ENCODE data around the gene KANK2. TPM values are rescaled to one million over a fixed set of nuclear protein-coding genes. Genes with fewer than 3 reads are reported as not detected.
A peak's percentile ranks its signal among the peaks of the same experiment; 100 is the strongest.

Gene KANK2
- total and polyA plus RNA-seq, 2 of the 13 experiments (the other 11 are each of a cell fraction or from before 2014, with no cell fraction given) = 5.7 to 12.9 TPM

- TF ChIP-seq ZNF432 (CRISPR knock-in tag; IDR thresholded peaks at IDR 0.05; ENCODE audit: borderline replicate concordance) = no peak
- no peak for TF ChIP-seq ZNF224 (CRISPR knock-in tag; IDR thresholded peaks at IDR 0.05)
- no peak for TF ChIP-seq ZNF768 (CRISPR knock-in tag; IDR thresholded peaks at IDR 0.05)
- TF ChIP-seq RFXANK (CRISPR knock-in tag; IDR thresholded peaks at IDR 0.05) = no peak
- TF ChIP-seq ZFP36 (IDR thresholded peaks at IDR 0.05; ENCODE audit: borderline replicate concordance, low read depth, low read length, partially characterized antibody) = peak; percentile 66
- no peak for TF ChIP-seq TBX2 (CRISPR knock-in tag; IDR thresholded peaks at IDR 0.05; ENCODE audit: borderline replicate concordance)
- no peak for TF ChIP-seq SCMH1 (CRISPR knock-in tag; IDR thresholded peaks at IDR 0.05; ENCODE audit: borderline replicate concordance)
- TF ChIP-seq HMGA1 (CRISPR knock-in tag; conservative IDR thresholded peaks at IDR 0.05) = no peak
- no peak for TF ChIP-seq ZNF749 (CRISPR knock-in tag; IDR thresholded peaks at IDR 0.05; ENCODE audit: borderline replicate concordance)
- TF ChIP-seq, protein P1, sequence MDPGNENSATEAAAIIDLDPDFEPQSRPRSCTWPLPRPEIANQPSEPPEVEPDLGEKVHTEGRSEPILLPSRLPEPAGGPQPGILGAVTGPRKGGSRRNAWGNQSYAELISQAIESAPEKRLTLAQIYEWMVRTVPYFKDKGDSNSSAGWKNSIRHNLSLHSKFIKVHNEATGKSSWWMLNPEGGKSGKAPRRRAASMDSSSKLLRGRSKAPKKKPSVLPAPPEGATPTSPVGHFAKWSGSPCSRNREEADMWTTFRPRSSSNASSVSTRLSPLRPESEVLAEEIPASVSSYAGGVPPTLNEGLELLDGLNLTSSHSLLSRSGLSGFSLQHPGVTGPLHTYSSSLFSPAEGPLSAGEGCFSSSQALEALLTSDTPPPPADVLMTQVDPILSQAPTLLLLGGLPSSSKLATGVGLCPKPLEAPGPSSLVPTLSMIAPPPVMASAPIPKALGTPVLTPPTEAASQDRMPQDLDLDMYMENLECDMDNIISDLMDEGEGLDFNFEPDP (CRISPR knock-in tag; conservative IDR thresholded peaks at IDR 0.05) = no peak
- peak; percentile 23; the same call in 1 of the 2 replicates for TF ChIP-seq POLR2AphosphoS5 (IDR thresholded peaks at IDR 0.05; ENCODE audit: low read depth, low read length)
- no peak for TF ChIP-seq ZNF710 (CRISPR knock-in tag; IDR thresholded peaks at IDR 0.05; ENCODE audit: borderline replicate concordance)
- no peak for TF ChIP-seq ZNF83 (CRISPR knock-in tag; IDR thresholded peaks at IDR 0.05; ENCODE audit: borderline replicate concordance)
- TF ChIP-seq, protein P2, sequence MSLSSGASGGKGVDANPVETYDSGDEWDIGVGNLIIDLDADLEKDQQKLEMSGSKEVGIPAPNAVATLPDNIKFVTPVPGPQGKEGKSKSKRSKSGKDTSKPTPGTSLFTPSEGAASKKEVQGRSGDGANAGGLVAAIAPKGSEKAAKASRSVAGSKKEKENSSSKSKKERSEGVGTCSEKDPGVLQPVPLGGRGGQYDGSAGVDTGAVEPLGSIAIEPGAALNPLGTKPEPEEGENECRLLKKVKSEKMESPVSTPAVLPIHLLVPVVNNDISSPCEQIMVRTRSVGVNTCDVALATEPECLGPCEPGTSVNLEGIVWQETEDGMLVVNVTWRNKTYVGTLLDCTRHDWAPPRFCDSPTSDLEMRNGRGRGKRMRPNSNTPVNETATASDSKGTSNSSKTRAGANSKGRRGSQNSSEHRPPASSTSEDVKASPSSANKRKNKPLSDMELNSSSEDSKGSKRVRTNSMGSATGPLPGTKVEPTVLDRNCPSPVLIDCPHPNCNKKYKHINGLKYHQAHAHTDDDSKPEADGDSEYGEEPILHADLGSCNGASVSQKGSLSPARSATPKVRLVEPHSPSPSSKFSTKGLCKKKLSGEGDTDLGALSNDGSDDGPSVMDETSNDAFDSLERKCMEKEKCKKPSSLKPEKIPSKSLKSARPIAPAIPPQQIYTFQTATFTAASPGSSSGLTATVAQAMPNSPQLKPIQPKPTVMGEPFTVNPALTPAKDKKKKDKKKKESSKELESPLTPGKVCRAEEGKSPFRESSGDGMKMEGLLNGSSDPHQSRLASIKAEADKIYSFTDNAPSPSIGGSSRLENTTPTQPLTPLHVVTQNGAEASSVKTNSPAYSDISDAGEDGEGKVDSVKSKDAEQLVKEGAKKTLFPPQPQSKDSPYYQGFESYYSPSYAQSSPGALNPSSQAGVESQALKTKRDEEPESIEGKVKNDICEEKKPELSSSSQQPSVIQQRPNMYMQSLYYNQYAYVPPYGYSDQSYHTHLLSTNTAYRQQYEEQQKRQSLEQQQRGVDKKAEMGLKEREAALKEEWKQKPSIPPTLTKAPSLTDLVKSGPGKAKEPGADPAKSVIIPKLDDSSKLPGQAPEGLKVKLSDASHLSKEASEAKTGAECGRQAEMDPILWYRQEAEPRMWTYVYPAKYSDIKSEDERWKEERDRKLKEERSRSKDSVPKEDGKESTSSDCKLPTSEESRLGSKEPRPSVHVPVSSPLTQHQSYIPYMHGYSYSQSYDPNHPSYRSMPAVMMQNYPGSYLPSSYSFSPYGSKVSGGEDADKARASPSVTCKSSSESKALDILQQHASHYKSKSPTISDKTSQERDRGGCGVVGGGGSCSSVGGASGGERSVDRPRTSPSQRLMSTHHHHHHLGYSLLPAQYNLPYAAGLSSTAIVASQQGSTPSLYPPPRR (CRISPR knock-in tag; IDR thresholded peaks at IDR 0.05; ENCODE audit: borderline replicate concordance) = no peak
- TF ChIP-seq TARDBP (CRISPR knock-in tag; IDR thresholded peaks at IDR 0.05) = no peak
- TF ChIP-seq STAT5B (CRISPR knock-in tag; IDR thresholded peaks at IDR 0.05) = no peak
- TF ChIP-seq ATM (IDR thresholded peaks at IDR 0.05; ENCODE audit: borderline replicate concordance) = no peak
- TF ChIP-seq ZNF629 (CRISPR knock-in tag; conservative IDR thresholded peaks at IDR 0.05) = peak; percentile 75
- TF ChIP-seq, protein P3, sequence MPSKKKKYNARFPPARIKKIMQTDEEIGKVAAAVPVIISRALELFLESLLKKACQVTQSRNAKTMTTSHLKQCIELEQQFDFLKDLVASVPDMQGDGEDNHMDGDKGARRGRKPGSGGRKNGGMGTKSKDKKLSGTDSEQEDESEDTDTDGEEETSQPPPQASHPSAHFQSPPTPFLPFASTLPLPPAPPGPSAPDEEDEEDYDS (CRISPR knock-in tag; IDR thresholded peaks at IDR 0.05) = no peak
Measured at GRCh38 chr19:11244846-11245589, 47.7 kb upstream of the KANK2 start (continued).

Measured in HepG2 (cell line).